ELR (cell line): ENCODE results near the gene ZNF516.

Experiments used
- DNase-seq: peaks from one replicate; pipeline ENCODE4 v3.0.0-alpha.2; 2015; ENCODE audit warnings: low read depth

Gene ZNF516

GRCh38 chr18:76338088-76338487 lies 157.0 kb downstream of the ZNF516 start:
- DNase-seq = no peak

- DNase-seq = no peak
Observed at GRCh38 chr18:76335859-76336640, 159.0 kb downstream of the ZNF516 start.

DNA sequence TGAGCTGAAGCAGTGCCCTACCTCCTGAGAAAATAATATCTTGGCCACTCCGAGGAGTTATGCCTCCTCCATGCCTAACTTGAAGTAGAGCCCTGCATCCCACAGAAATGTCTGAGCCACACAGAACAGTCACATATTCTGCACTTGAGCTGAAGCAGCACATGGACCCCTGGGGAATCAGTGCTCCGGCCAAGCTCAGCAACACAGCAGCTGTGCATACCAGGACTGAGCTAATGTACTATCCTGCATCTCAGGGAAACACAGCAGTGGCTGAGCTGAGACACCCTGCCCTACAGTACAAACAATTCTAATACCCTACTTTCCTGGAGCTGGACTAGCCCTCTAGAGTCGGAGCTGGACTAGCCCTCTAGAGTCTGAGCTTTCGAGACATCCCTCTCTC lies 166.9 kb downstream of the ZNF516 start:
- DNase-seq = no peak

DNA sequence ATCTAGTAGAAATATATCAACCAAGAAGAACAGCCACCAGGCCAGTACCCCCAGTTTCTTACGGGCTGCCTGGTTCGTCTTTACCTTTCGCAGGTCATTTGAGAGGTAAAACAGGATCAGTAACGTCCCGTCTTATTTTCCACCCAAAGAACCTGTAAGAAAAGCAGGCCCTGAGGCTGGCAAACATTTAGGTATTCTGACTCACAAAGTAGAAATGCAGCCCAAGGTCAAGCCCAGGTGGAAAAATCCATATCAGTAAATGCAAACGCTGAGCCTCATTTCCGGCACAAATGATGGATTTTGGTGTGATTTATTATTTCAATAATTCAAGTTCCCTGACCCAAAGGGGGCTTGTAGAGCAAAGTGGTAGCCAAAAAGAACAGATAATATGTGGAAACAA lies 171.2 kb downstream of the ZNF516 start:
- no peak for DNase-seq

GRCh38 chr18:76322686-76323085 lies 172.4 kb downstream of the ZNF516 start:
- no peak for DNase-seq

- no peak for DNase-seq
Observed at GRCh38 chr18:76319366-76319765, 175.7 kb downstream of the ZNF516 start.

- DNase-seq = no peak
Observed at GRCh38 chr18:76318607-76319006, 176.4 kb downstream of the ZNF516 start.

DNA sequence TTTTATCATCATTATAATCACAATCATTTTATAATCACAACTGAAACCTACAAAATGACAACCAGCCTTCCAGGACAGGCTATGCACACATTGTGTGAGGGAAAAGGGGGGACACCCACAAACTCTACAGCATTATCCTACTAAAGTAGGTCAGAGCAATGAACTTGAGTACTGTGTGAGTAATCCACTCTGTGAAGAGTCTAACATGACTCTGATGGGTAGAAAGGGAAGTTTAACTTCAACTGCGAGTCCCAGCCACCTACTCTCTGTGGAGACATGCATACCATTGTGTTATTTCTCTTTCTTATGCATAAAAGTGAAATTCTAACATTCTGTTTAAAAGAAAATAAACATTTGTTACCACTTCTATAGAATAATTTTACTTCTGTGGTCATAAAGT lies 177.9 kb downstream of the ZNF516 start:
- no peak for DNase-seq

DNA sequence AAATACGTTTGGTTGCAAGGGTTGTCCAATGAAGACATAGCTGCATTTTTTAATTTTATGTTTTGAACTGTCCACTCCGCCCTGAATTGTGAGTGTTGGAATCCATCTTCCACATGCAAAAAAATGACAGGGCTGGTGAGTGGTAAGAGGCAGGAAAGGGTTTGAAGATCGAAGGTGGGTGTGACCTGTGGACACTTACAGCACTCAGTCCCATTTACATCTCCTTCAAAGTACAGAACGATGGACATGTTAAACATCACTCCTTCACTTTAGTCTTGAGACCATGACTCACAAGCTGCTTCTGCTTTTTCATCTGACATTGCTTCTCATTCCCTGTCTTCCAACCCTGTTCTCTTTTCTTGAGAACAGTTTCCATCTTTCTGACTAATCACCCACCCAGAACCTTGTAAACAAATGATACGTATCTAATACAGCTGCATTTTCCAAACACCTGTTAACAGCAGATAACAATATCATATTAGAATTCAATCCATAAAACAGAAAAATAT lies 179.3 kb downstream of the ZNF516 start:
- DNase-seq = no peak

DNA sequence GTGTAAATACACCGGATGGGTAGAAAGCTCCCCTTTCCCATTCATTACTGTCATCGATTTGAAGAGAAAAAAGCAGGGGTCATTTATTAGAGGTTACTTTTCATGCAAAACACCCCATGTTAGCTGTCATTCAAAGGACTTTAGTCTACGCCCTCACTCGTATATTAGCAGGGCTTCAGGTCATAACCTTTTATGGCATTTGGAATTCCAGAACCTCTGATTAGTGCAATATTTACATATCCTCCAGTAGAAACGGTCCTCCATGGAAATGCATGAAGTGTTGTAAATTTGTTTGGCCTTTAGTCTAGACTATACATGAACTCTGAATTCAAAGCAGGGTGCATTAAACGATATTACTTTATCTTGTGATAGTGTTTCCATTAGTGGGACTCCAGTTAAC lies 180.5 kb downstream of the ZNF516 start:
- DNase-seq = no peak

GRCh38 chr18:76314015-76314414 lies 181.0 kb downstream of the ZNF516 start:
- DNase-seq = no peak
